HG03521 (cell line): Measurements from ENCODE around the gene PIP5K1C.

Experiments
- ATAC-seq: cut with Tn5 transposase; IDR thresholded peaks from one replicate; pipeline ENCODE4 v1.9.1; 2021; ENCODE audit warnings: mild to moderate bottlenecking, moderate library complexity; ENCODE audit not compliant: unreplicated experiment

Gene PIP5K1C

GRCh38 chr19:3700242-3701032 is at the start of gene PIP5K1C:
Gene PIP5K1C (minus strand): TSS chr19:3700468. CDS start chr19:3700390, 78 bp downstream.
- peak; percentile 91 for ATAC-seq

GRCh38 chr19:3748965-3749364 is 48.7 kb upstream of the PIP5K1C start:
- no peak for ATAC-seq

DNA sequence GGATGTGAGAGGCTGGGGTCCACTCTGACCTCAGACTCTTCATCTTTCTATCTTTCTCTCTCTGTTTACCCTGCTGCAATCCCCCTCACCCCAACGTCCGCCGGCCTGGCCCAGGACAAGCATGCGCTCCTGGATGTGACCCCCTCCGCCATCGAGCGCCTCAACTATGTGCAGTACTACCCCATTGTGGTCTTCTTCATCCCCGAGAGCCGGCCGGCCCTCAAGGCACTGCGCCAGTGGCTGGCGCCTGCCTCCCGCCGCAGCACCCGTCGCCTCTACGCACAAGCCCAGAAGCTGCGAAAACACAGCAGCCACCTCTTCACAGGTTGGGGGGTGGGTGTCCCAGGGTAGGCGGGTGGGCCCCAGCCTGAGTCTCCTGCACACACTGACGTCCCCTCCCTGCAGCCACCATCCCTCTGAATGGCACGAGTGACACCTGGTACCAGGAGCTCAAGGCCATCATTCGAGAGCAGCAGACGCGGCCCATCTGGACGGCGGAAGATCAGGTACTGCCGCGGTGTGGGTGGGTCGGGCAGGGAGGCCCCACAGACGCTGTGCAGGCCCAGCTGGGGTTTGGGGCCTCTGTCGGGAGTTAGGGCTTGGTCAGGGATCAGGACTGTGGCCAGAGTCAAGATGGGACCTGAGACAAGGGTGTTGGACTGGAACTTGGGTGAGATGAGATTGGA is 46.2 kb upstream of the PIP5K1C start:
- no peak for ATAC-seq

- no peak for ATAC-seq
Measured at GRCh38 chr19:3745363-3746045, 45.2 kb upstream of the PIP5K1C start.

DNA sequence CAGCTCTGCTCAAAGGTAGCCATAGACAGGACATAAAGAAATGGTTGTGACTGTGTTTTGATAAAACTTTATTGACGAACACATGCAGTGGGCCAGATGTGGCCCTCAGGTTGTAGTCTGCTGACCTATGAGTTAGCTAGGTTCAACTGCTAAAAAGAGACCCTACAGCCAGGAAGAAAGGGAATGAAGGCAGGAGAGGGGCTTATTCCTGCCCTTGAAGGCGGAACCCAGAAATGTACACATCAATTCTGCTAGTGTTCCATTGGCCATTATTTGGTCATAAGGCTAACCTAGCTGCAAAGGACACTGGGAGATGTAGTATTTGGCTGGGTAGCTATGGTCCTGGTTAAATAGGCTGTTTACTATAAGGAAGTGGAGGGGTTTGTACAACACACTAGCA is 43.2 kb upstream of the PIP5K1C start:
- ATAC-seq = no peak

DNA sequence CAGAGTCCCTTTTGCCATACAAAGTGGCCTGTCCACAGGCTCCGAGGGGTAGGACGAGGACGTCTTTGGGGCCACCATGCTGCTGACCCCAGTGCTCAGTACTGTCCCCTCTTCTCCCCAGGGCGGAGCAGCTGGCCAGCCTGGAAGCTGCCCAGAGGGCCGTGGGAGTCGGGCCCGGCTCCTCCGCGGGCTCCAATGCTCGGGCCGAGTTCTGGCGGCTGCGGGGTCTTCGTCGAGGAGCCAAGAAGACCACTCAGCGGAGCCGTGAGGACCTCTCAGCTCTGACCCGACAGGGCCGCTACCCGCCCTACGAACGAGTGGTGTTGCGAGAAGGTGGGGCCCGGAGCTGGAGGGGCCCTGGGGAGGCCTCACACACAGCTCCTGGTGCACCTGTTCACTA is 40.2 kb upstream of the PIP5K1C start:
- ATAC-seq = no peak

- ATAC-seq = no peak
Measured at GRCh38 chr19:3738477-3739220, 38.4 kb upstream of the PIP5K1C start.

DNA sequence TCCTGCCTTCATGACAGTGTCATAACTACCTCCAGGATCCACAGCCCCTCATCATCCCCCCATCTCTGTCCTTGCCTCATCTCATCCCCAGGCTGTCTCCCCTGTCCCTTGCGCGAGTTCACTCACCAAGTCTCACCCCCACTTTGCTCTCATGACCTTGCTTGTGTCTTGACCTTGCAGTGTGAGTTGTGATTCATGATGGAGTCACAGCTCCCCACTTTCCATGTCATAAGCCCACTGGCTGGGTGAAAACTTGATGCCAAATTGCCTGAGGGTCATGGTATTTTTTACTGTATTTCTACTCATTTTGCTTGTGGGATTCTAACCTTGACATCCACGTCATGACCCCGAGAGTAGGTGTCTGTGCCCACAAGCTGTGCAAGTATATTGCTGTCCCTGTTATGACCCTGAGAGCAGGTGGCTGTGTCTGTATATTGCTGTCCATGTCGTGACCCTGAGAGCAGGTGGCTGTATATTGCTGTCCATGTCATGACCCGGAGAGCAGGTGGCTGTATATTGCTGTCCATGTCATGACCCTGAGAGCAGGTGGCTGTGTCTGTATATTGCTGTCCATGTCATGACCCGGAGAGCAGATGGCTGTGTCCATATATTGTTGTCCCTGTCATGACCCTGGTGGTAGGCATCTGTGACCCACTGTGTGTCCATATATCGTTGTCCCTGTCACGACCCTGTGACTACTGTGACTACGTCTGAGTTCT is 37.4 kb upstream of the PIP5K1C start:
- no peak for ATAC-seq

- ATAC-seq = no peak
Measured at GRCh38 chr19:3736106-3736724, 35.9 kb upstream of the PIP5K1C start.

DNA sequence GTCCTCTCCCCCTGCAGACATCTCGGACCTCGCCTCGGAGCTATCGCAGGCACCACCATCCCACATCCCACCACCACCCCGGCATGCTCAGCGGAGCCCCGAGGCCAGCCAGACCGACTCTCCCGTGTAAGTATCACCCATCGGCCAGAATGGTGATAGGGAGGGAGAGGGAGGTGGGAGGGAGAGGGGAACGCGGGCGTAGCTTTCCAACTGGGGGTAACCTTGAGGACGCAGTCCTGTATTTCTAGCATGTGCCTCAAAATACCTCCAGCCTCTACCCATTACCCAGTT is 34.0 kb upstream of the PIP5K1C start:
- ATAC-seq = no peak

DNA sequence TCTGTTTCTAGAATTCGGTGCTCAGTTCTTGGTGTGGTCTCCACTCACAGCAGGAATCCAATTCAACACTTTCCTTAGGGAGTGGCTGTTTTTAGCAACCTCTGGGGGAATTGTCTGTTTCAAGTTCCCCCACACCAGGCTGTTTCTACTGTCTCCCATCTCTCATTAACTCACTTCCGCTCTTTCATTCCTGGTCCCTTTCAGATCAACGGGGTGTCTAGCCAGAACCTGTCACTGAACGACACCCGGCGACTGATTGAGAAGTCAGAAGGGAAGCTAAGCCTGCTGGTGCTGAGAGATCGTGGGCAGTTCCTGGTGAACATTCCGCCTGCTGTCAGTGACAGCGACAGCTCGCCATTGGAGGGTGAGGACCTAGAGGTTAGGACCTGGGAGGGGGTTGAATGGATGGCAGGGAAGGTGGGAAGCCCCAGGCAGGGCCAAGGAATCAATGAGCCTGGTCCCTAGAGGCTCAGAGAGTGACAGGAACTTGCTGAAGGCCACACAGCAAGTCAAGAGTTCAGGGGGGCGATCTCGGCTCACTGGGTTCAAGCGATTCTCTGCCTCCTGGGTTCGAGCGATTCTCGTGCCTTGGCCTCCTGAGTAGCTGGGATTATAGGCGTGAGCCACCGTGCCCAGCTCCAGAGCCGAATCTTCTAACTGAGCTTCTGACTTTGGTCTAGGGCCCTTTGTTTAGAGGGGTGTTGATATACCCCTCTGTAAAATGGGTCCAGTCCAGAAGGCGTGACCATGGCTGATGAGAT is 33.5 kb upstream of the PIP5K1C start:
- ATAC-seq = no peak

- ATAC-seq = no peak
Measured at GRCh38 chr19:3732108-3732507, 31.8 kb upstream of the PIP5K1C start.

DNA sequence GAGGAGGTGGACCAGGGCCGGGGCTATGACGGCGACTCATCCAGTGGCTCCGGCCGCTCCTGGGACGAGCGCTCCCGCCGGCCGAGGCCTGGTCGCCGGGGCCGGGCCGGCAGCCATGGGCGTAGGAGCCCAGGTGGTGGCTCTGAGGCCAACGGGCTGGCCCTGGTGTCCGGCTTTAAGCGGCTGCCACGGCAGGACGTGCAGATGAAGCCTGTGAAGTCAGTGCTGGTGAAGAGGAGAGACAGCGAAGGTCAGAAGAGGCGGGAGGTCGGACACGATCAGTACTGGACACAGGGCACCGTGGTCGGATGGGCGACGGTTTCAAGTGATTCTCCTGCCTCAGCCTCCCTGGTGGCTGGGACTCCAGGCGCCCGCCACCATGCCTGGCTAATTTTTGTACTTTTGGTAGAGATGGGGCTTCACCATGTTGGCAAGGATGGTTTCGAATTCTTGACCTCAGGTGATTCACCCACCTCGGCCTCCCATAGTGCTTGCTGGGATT is 30.2 kb upstream of the PIP5K1C start:
- no peak for ATAC-seq

DNA sequence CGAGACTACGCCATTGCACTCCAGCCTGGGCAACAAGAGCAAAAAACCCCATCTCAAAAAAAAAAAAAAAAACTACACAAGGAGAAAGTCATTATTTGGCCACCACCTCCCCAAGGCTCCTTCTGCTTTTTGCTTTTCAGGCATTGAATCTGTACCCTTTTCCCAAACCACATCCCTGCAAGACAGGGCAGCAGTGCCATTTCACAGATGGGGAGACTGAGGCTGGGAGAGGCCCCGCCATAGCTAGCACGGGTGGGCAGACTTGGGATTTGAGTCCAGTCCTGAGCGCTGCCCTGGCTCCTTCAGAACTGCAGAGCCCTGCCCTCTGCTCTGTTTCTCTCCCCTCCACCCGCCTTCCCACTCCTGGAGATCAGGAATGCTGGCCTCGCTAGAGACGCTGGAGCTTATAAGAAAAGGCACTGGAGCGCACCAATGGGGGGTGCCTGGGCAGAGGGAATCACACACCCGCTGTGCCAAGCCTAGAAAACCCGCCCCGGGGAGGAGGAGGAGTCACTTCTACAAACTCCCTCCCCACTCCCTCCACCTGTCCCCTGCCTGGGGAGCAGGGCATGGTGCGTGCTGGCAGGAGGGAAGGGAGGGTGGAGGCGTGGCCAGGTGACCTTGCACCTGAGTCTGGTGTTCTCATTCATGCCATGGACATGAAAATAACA is 25.5 kb upstream of the PIP5K1C start:
- ATAC-seq = no peak

GRCh38 chr19:3725121-3725520 is 24.9 kb upstream of the PIP5K1C start:
- ATAC-seq = no peak

GRCh38 chr19:3723883-3724282 is 23.6 kb upstream of the PIP5K1C start:
- no peak for ATAC-seq

DNA sequence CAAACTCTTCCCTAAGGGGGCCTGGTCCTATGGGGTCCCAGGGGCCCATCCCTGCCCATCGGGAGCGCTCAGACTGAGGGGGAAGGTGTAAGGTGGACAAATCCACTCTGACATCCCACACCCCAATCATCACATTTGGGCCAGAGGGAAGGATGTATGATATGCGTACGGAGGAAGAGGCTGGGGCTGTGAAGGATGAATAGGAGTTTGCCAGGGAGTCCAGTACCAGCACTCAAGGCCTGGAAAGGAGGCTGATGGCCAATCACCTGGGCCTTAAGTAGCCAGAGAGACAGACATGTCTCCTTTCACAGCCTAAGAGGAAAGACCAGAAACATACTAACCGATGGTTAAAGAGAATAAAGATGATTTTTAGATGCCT is 22.8 kb upstream of the PIP5K1C start:
- no peak for ATAC-seq

DNA sequence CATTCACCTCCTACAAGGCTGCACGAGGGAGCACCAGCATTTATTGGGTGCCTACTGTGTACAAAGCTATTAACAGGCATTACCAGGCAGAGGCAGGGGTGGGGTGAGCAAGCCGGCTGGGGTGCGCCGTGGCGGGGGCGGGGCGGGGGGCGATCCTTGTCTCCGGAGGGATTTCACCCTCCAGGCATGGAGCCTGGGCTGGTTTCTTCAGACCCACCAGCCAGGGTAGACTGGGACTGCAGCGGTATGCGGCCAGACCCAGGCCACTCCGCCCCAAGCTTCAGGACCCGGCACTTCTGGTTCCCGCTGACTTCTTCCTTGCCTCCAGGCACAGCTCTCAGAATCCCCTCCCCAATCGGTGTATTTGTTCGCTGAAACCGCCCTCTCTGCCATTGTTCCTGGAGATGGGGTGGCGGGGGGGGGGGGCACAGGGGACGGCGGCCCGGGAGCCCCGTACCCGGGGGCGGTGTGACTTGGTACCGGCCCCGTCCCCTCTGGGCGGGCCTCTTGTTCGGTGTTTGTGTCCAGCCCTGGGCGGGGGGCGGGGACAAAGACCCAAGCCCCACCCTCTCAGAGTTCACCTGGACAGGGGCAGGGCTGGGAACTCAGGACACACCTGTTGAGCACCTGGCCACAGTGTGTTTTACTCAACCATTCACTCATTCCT is 22.3 kb upstream of the PIP5K1C start:
- ATAC-seq = no peak
